ENCODE data around the gene GABRB1. TPM values are rescaled to one million over a fixed set of nuclear protein-coding genes. Genes with fewer than 3 reads are reported as not detected.

Gene GABRB1
- total and polyA plus RNA-seq, 2 experiments from 2014 or later = 0.26 to 0.97 TPM

GRCh38 chr4:47419296-47419695 lies 387.9 kb downstream of the GABRB1 start:
- no peak overlapping the region for H3K27ac Mint-ChIP-seq
- no peak overlapping the region for H3K4me3 Mint-ChIP-seq

More at GRCh38 chr4:47419296-47419695, 387.9 kb downstream of the GABRB1 start:
- H2AFZ ChIP-seq = no peak overlapping the region
- DNase-seq (ENCODE audit: low spot score) = no peak
- 0 out of 2 replicates have a peak, but pooled peaks cover 7% of the 10 kb centered on the region for H3K4me1 ChIP-seq (ENCODE audit: insufficient read depth)
- no peaks in the 10 kb centered on the region for H3K9me2 ChIP-seq (ENCODE audit: insufficient read depth)
- H3F3A ChIP-seq (replicated peaks; ENCODE audit: low read depth) = no peaks in the 10 kb centered on the region
- ATAC-seq = no peak
- no peaks in the 10 kb centered on the region for H4K20me1 ChIP-seq (replicated peaks; ENCODE audit: insufficient read depth)
- H3K79me2 ChIP-seq (replicated peaks; ENCODE audit: insufficient read depth) = no peaks in the 10 kb centered on the region
- H3K4me2 ChIP-seq = no peak overlapping the region
- H3K36me3 ChIP-seq (ENCODE audit: insufficient read depth) = no peaks in the 10 kb centered on the region
- H3K27ac ChIP-seq (ENCODE audit: low read depth) = no peak overlapping the region
- H3K27me3 ChIP-seq (ENCODE audit: insufficient read depth) = no peaks in the 10 kb centered on the region
- no peaks in the 10 kb centered on the region for H3K9me3 Mint-ChIP-seq
- H3K4me3 ChIP-seq = no peak overlapping the region
- no peak for TF ChIP-seq JUNB (IDR thresholded peaks at IDR 0.05; ENCODE audit: unreplicated experiment)
- no peak for TF ChIP-seq CTCF (conservative IDR thresholded peaks at IDR 0.05; ENCODE audit: low read depth in 2 of 2)
- no peak for TF ChIP-seq EZH2phosphoT487 (IDR thresholded peaks at IDR 0.05; ENCODE audit: unreplicated experiment)
- no peak for TF ChIP-seq ZNF462 (CRISPR knock-in tag; IDR thresholded peaks at IDR 0.05)
- TF ChIP-seq POLR2AphosphoS5 (IDR thresholded peaks at IDR 0.05; ENCODE audit: low read depth) = no peak
- TF ChIP-seq ZNF331 (CRISPR knock-in tag; IDR thresholded peaks at IDR 0.05; ENCODE audit: low read depth) = no peak
- TF ChIP-seq ZNF114 (CRISPR knock-in tag; IDR thresholded peaks at IDR 0.05) = no peak
- no peak for TF ChIP-seq EZH2 (IDR thresholded peaks at IDR 0.05; ENCODE audit: low read depth, unreplicated experiment)
- no peak for TF ChIP-seq REST (IDR thresholded peaks at IDR 0.05; ENCODE audit: unreplicated experiment)
- TF ChIP-seq STAT1 (IDR thresholded peaks at IDR 0.05; ENCODE audit: unreplicated experiment) = no peak
- H3K27me3 Mint-ChIP-seq (ENCODE audit: insufficient read depth, low read depth, poor library complexity) = no peaks in the 10 kb centered on the region
- H3K4me1 Mint-ChIP-seq = peaks cover 10% of the 10 kb centered on the region
- H3K36me3 Mint-ChIP-seq (ENCODE audit: low read depth) = no peaks in the 10 kb centered on the region

Measured in GM23338 (cell line).